ENCODE results near the gene CGB2. TPM values are rescaled to one million over a fixed set of nuclear protein-coding genes. Genes with fewer than 3 reads are reported as not detected.
A peak's percentile ranks its signal among the peaks of the same experiment; 100 is the strongest.
"Not testable (repeated sequence)": the region's sequence is repeated elsewhere in the genome, so short reads cannot be mapped to it uniquely, and the experiment has no call there.

The CGB2 gene
- total RNA-seq, result not detected

- CTCF ChIA-PET; H3K27me3 Mint-ChIP-seq; H3K4me3 Mint-ChIP-seq; H3K4me1 Mint-ChIP-seq (ENCODE audit: low read depth); H3K36me3 Mint-ChIP-seq; POLR2A ChIA-PET; H3K9me3 Mint-ChIP-seq: not testable (repeated sequence)
- DNase-seq, result peak; percentile 86
- intact Hi-C loops (cut with micrococcal nuclease), result loop anchor here (1.0 kb wide), 1 partner anchor 38 kb away; the partner anchor contains the start of genes GYS1 and RUVBL2
- H3K27ac Mint-ChIP-seq, result peak within 1 kb of the TSS; percentile 56
Observed at GRCh38 chr19:49031642-49032301, at the start of gene CGB2. CGB2 (plus strand) TSS chr19:49031890; CDS start chr19:49032096, 206 bp downstream.

GRCh38 chr19:48982280-48982679, 49.4 kb upstream of the CGB2 start:
- ChIA-PET POLR2A (interaction anchor here (1.0 kb wide), 1 partner anchor 16 kb away, joined by 3 read pairs; no protein-coding TSS in a partner anchor), CTCF (interaction anchor here (1.8 to 4.2 kb wide), 3 partner anchors 10 to 12 kb away, joined by 7 to 41 read pairs (median 28); partner anchors contain the start of genes GYS1 and RUVBL2)
- H3K36me3 Mint-ChIP-seq, result peaks cover 22% of the 10 kb centered on the region
- no peak overlapping the region for H3K4me3 Mint-ChIP-seq
- intact Hi-C loops (cut with micrococcal nuclease), result no loop called here
- no peak overlapping the region for H3K27ac Mint-ChIP-seq
- peaks cover 5% of the 10 kb centered on the region for H3K4me1 Mint-ChIP-seq (ENCODE audit: low read depth)
- no peak for DNase-seq
- no peaks in the 10 kb centered on the region for H3K9me3 Mint-ChIP-seq
- no peaks in the 10 kb centered on the region for H3K27me3 Mint-ChIP-seq

GRCh38 chr19:48985711-48986110, 46.0 kb upstream of the CGB2 start:
- intact Hi-C loops (cut with micrococcal nuclease), result no loop called here
- DNase-seq, result no peak
- POLR2A ChIA-PET, result no interaction called here
- no peaks in the 10 kb centered on the region for H3K9me3 Mint-ChIP-seq
- H3K27me3 Mint-ChIP-seq, result no peaks in the 10 kb centered on the region
- peaks cover 13% of the 10 kb centered on the region for H3K4me1 Mint-ChIP-seq (ENCODE audit: low read depth)
- H3K27ac Mint-ChIP-seq, result no peak overlapping the region
- CTCF ChIA-PET, result interaction anchor here (0.8 kb wide), 1 partner anchor 15 kb away, joined by 3 read pairs; no protein-coding TSS in a partner anchor
- H3K36me3 Mint-ChIP-seq, result peaks cover 21% of the 10 kb centered on the region
- H3K4me3 Mint-ChIP-seq, result no peak overlapping the region

- Mint-ChIP-seq H3K36me3 (peaks cover 21% of the 10 kb centered on the region), H3K9me3 (no peaks in the 10 kb centered on the region), H3K4me3 (no peak overlapping the region), H3K4me1 (ENCODE audit: low read depth) (peaks cover 17% of the 10 kb centered on the region), H3K27me3 (no peaks in the 10 kb centered on the region), H3K27ac (no peak overlapping the region)
- intact Hi-C loops (cut with micrococcal nuclease), result no loop called here
- no peak for DNase-seq
- CTCF ChIA-PET, result interaction anchor here (1.0 to 1.7 kb wide), 2 partner anchors 9 to 14 kb away, joined by 3 to 6 read pairs; no protein-coding TSS in a partner anchor
- POLR2A ChIA-PET, result no interaction called here
Observed at GRCh38 chr19:48986211-48986610, 45.5 kb upstream of the CGB2 start.

GRCh38 chr19:48987323-48987722, 44.4 kb upstream of the CGB2 start:
- ChIA-PET CTCF (interaction anchor here (1.0 to 1.7 kb wide), 3 partner anchors 11 to 17 kb away, joined by 3 to 6 read pairs (median 3); no protein-coding TSS in a partner anchor), POLR2A (no interaction called here)
- peaks cover 16% of the 10 kb centered on the region for H3K36me3 Mint-ChIP-seq

GRCh38 chr19:48988286-48988685, 43.4 kb upstream of the CGB2 start:
- peaks cover 29% of the 10 kb centered on the region for H3K4me1 Mint-ChIP-seq (ENCODE audit: low read depth)
- H3K36me3 Mint-ChIP-seq, result peaks cover 11% of the 10 kb centered on the region
- H3K9me3 Mint-ChIP-seq, result no peaks in the 10 kb centered on the region
- no peak overlapping the region for H3K27ac Mint-ChIP-seq
- intact Hi-C loops (cut with micrococcal nuclease), result no loop called here
- no peak overlapping the region for H3K4me3 Mint-ChIP-seq
- H3K27me3 Mint-ChIP-seq, result no peaks in the 10 kb centered on the region
- no peak for DNase-seq
- ChIA-PET CTCF (no interaction called here), POLR2A (no interaction called here)

More at GRCh38 chr19:48987323-48987722, 44.4 kb upstream of the CGB2 start:
- DNase-seq, result no peak
- Mint-ChIP-seq H3K27ac (no peak overlapping the region), H3K4me1 (ENCODE audit: low read depth) (peaks cover 27% of the 10 kb centered on the region), H3K4me3 (no peak overlapping the region), H3K27me3 (no peaks in the 10 kb centered on the region), H3K9me3 (no peaks in the 10 kb centered on the region)
- intact Hi-C loops (cut with micrococcal nuclease), result no loop called here

- CTCF ChIA-PET, result interaction anchor here (0.6 kb wide), 1 partner anchor 655 kb away, joined by 3 read pairs; no protein-coding TSS in a partner anchor
- Mint-ChIP-seq H3K27me3 (no peaks in the 10 kb centered on the region), H3K4me3 (no peak overlapping the region), H3K27ac (no peak overlapping the region), H3K9me3 (no peaks in the 10 kb centered on the region), H3K4me1 (ENCODE audit: low read depth) (peaks cover 32% of the 10 kb centered on the region), H3K36me3 (peaks cover 11% of the 10 kb centered on the region)
- intact Hi-C loops (cut with micrococcal nuclease), result no loop called here
- no peak for DNase-seq
- POLR2A ChIA-PET, result no interaction called here
Observed at GRCh38 chr19:48988860-48989259, 42.8 kb upstream of the CGB2 start.

GRCh38 chr19:48989701-48990291, 41.9 kb upstream of the CGB2 start:
- Mint-ChIP-seq H3K36me3 (peaks cover 13% of the 10 kb centered on the region), H3K27me3 (no peaks in the 10 kb centered on the region), H3K9me3 (no peaks in the 10 kb centered on the region), H3K4me3 (no peak overlapping the region), H3K27ac (no peak overlapping the region), H3K4me1 (ENCODE audit: low read depth) (peaks cover 39% of the 10 kb centered on the region)
- DNase-seq, result no peak
- intact Hi-C loops (cut with micrococcal nuclease), result loop anchor here (10.0 kb wide), 1 partner anchor 95 kb away; the partner anchor contains the start of gene SNRNP70
- ChIA-PET CTCF (interaction anchor here (0.6 to 1.9 kb wide), 3 partner anchors 10 to 656 kb away, joined by 3 to 10 read pairs (median 3); no protein-coding TSS in a partner anchor), POLR2A (no interaction called here)

GRCh38 chr19:48990400-48990799, 41.3 kb upstream of the CGB2 start:
- no peak overlapping the region for H3K27ac Mint-ChIP-seq
- no peaks in the 10 kb centered on the region for H3K27me3 Mint-ChIP-seq
- no peaks in the 10 kb centered on the region for H3K9me3 Mint-ChIP-seq
- intact Hi-C loops (cut with micrococcal nuclease), result loop anchor here (10.0 kb wide), 1 partner anchor 94 kb away; the partner anchor contains the start of gene SNRNP70
- peaks cover 17% of the 10 kb centered on the region for H3K36me3 Mint-ChIP-seq
- no peak overlapping the region for H3K4me3 Mint-ChIP-seq
- no peak for DNase-seq
- CTCF ChIA-PET, result interaction anchor here (1.5 to 1.9 kb wide), 2 partner anchors 10 to 195 kb away, joined by 3 to 10 read pairs; no protein-coding TSS in a partner anchor
- POLR2A ChIA-PET, result interaction anchor here (0.6 kb wide), 1 partner anchor 211 kb away, joined by 3 read pairs; no protein-coding TSS in a partner anchor
- H3K4me1 Mint-ChIP-seq (ENCODE audit: low read depth), result peaks cover 44% of the 10 kb centered on the region

- H3K27me3 Mint-ChIP-seq, result no peaks in the 10 kb centered on the region
- POLR2A ChIA-PET, result interaction anchor here (0.6 kb wide), 1 partner anchor 212 kb away, joined by 3 read pairs; no protein-coding TSS in a partner anchor
- no peak overlapping the region for H3K4me3 Mint-ChIP-seq
- H3K9me3 Mint-ChIP-seq, result no peaks in the 10 kb centered on the region
- intact Hi-C loops (cut with micrococcal nuclease), result loop anchor here (10.0 kb wide), 1 partner anchor 94 kb away; the partner anchor contains the start of gene SNRNP70
- peaks cover 44% of the 10 kb centered on the region for H3K4me1 Mint-ChIP-seq (ENCODE audit: low read depth)
- CTCF ChIA-PET, result interaction anchor here (1.2 to 2.9 kb wide), 5 partner anchors 9 to 208 kb away, joined by 3 to 41 read pairs (median 10); no protein-coding TSS in a partner anchor
- peaks cover 17% of the 10 kb centered on the region for H3K36me3 Mint-ChIP-seq
- no peak overlapping the region for H3K27ac Mint-ChIP-seq
- DNase-seq, result no peak
Observed at GRCh38 chr19:48991011-48991609, 40.6 kb upstream of the CGB2 start.

- intact Hi-C loops (cut with micrococcal nuclease), result loop anchor here (10.0 kb wide), 1 partner anchor 93 kb away; the partner anchor contains the start of gene SNRNP70
Observed at GRCh38 chr19:48991873-48992580, 39.7 kb upstream of the CGB2 start.

More at GRCh38 chr19:48991873-48992580, 39.7 kb upstream of the CGB2 start:
- H3K27ac Mint-ChIP-seq, result peak overlapping the region; percentile 93
- DNase-seq, result no peak
- H3K36me3 Mint-ChIP-seq, result peaks cover 17% of the 10 kb centered on the region
- H3K27me3 Mint-ChIP-seq, result no peaks in the 10 kb centered on the region
- POLR2A ChIA-PET, result interaction anchor here (0.9 to 1.7 kb wide), 3 partner anchors 118 to 196 kb away, joined by 3 to 6 read pairs (median 5); no protein-coding TSS in a partner anchor
- CTCF ChIA-PET, result interaction anchor here (0.9 to 2.9 kb wide), 7 partner anchors 8 to 207 kb away, joined by 3 to 41 read pairs (median 14); partner anchors contain the start of genes FTL and NUCB1
- peaks cover 44% of the 10 kb centered on the region for H3K4me1 Mint-ChIP-seq (ENCODE audit: low read depth)
- H3K4me3 Mint-ChIP-seq, result peak overlapping the region; percentile 96
- no peaks in the 10 kb centered on the region for H3K9me3 Mint-ChIP-seq

Data from activated CD4-positive, alpha-beta memory T cell treated with anti-CD3 and anti-CD28 coated beads for 36 hours (primary cell).